OCI-LY1 (cell line): Measurements from ENCODE around the gene ILF2.
"Not testable (repeated sequence)": the region's sequence is repeated elsewhere in the genome, so short reads cannot be mapped to it uniquely, and the experiment has no call there.

ENCODE experiments used
- H2AFZ ChIP-seq: fragments of 200-600 bp; sonication (generic), shearing (Covaris generic); 2 replicates; pipeline ENCODE4 v1.6.0; 2014; ENCODE audit warnings: antibody characterized with exemption, mild to moderate bottlenecking, low read length
- H3F3A ChIP-seq: fragments of 200-600 bp; sonication (generic), shearing (Covaris generic); 2 replicates; pipeline ENCODE4 v1.6.0; 2014; ENCODE audit warnings: mild to moderate bottlenecking, antibody characterized with exemption, low read length, moderate library complexity; ENCODE audit not compliant: insufficient read depth
- H3K27ac ChIP-seq: fragments of 200-600 bp; sonication (generic); 2 replicates; pipeline ENCODE4 v1.5.1; 2014; ENCODE audit warnings: low read length, mixed run types, mild to moderate bottlenecking, low read depth; ENCODE audit not compliant: poor library complexity, severe bottlenecking
- H3K27me3 ChIP-seq: fragments of 200-600 bp; sonication (generic); 2 replicates; pipeline ENCODE4 v1.6.0; 2014; ENCODE audit warnings: antibody characterized with exemption, mild to moderate bottlenecking, low read length, moderate library complexity; ENCODE audit not compliant: insufficient read depth
- H3K36me3 ChIP-seq: fragments of 200-600 bp; sonication (generic); 2 replicates; pipeline ENCODE4 v1.6.1; 2014; ENCODE audit warnings: mild to moderate bottlenecking, antibody characterized with exemption, low read length, moderate library complexity, mixed read lengths; ENCODE audit not compliant: insufficient read depth
- H3K4me1 ChIP-seq: fragments of 200-600 bp; sonication (generic); 2 replicates; pipeline ENCODE4 v1.5.1; 2014; ENCODE audit warnings: mild to moderate bottlenecking, low read length, moderate library complexity; ENCODE audit not compliant: insufficient read depth, severe bottlenecking
- H3K4me2 ChIP-seq: fragments of 200-600 bp; sonication (generic), shearing (Covaris generic); 2 replicates; pipeline ENCODE4 v1.6.1; 2014; ENCODE audit warnings: low read length
- H3K4me3 ChIP-seq: fragments of 200-600 bp; sonication (generic); 2 replicates; pipeline ENCODE4 v1.5.1; 2014; ENCODE audit warnings: low read length, low read depth, mild to moderate bottlenecking, mixed read lengths; ENCODE audit not compliant: poor library complexity, severe bottlenecking
- H3K79me2 ChIP-seq: fragments of 200-600 bp; shearing (Covaris generic); 2 replicates; pipeline ENCODE4 v1.6.1; 2016; ENCODE audit warnings: mixed run types, low read length, mixed read lengths; ENCODE audit not compliant: insufficient read depth
- H3K9ac ChIP-seq: fragments of 200-600 bp; sonication (generic), shearing (Covaris generic); 2 replicates; pipeline ENCODE4 v1.6.1; 2014; ENCODE audit warnings: mild to moderate bottlenecking, low read length, mixed read lengths
- H3K9me2 ChIP-seq: fragments of 200-600 bp; sonication (generic), shearing (Covaris generic); 2 replicates; pipeline ENCODE4 v1.6.1; 2014; ENCODE audit warnings: low read depth, mild to moderate bottlenecking, low read length, mixed read lengths
- H3K9me3 ChIP-seq: fragments of 200-600 bp; shearing (Covaris generic); 2 replicates; pipeline ENCODE4 v1.6.1; 2014; ENCODE audit warnings: low read length, mixed read lengths
- H4K20me1 ChIP-seq: fragments of 200-600 bp; sonication (generic), shearing (Covaris generic); 2 replicates; pipeline ENCODE4 v1.6.0; 2016; ENCODE audit warnings: mild to moderate bottlenecking, low read length; ENCODE audit not compliant: insufficient read depth
- CTCF ChIP-seq: fragments of 200-600 bp; sonication (generic), shearing (Covaris generic); IDR thresholded peaks from 2 replicates; pipeline ENCODE4 v1.5.1; 2017; ENCODE audit warnings: mild to moderate bottlenecking, antibody characterized with exemption, low read length, moderate library complexity, mixed read lengths
- EZH2 ChIP-seq: fragments of 200-600 bp; sonication (generic), shearing (Covaris generic); IDR thresholded peaks from 2 replicates; pipeline ENCODE4 v1.8.0; 2017; ENCODE audit warnings: borderline replicate concordance, mixed run types, mild to moderate bottlenecking, antibody characterized with exemption, low read length, moderate library complexity, mixed read lengths

ILF2 gene

GRCh38 chr1:153642161-153642560, 28.6 kb downstream of the ILF2 start:
- no peaks in the 10 kb centered on the region for H3K9me2 ChIP-seq
- no peaks in the 10 kb centered on the region for H3K4me1 ChIP-seq
- no peak overlapping the region for H2AFZ ChIP-seq
- peaks cover 100% of the 10 kb centered on the region for H3K36me3 ChIP-seq
- no peak overlapping the region for H3K4me2 ChIP-seq
- H3F3A ChIP-seq: no peaks in the 10 kb centered on the region
- H3K9me3 ChIP-seq: no peaks in the 10 kb centered on the region
- no peak overlapping the region for H3K9ac ChIP-seq
- H3K79me2 ChIP-seq: no peaks in the 10 kb centered on the region
- no peak overlapping the region for H3K4me3 ChIP-seq
- H3K27ac ChIP-seq: no peak overlapping the region
- H4K20me1 ChIP-seq: no peaks in the 10 kb centered on the region
- TF ChIP-seq CTCF (no peak), EZH2 (no peak)
- H3K27me3 ChIP-seq: no peaks in the 10 kb centered on the region

DNA sequence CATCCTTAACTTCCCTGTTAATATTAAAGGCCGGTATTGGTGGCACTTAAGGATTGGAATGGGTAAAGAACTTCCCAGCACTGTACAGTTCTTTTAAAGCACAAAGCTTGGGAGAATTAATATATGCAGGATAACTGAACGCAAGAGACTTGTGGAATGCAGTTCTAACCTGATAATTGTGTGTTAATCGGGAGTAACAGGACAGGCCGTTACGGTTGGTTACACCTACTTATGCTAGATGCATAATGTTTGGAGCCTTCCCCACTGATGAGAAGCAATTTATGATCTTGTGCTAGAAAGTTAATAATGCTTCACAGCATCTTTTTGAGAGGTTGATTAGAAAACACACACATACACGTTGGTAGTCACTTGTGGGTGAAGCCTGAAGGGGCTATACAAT, 29.9 kb downstream of the ILF2 start:
- TF ChIP-seq EZH2 (no peak), CTCF (no peak)
- H3K4me2 ChIP-seq: no peak overlapping the region
- H3K9ac ChIP-seq: no peak overlapping the region
- H4K20me1 ChIP-seq: no peaks in the 10 kb centered on the region
- no peaks in the 10 kb centered on the region for H3K9me2 ChIP-seq
- no peak overlapping the region for H3K27ac ChIP-seq
- H3K79me2 ChIP-seq: no peaks in the 10 kb centered on the region; the same call in 1 of the 2 replicates
- no peaks in the 10 kb centered on the region for H3K9me3 ChIP-seq
- H3K36me3 ChIP-seq: peaks cover 100% of the 10 kb centered on the region
- no peak overlapping the region for H3K4me3 ChIP-seq
- no peaks in the 10 kb centered on the region for H3F3A ChIP-seq
- peaks cover 3% of the 10 kb centered on the region for H3K4me1 ChIP-seq
- no peak overlapping the region for H2AFZ ChIP-seq
- no peaks in the 10 kb centered on the region for H3K27me3 ChIP-seq

DNA sequence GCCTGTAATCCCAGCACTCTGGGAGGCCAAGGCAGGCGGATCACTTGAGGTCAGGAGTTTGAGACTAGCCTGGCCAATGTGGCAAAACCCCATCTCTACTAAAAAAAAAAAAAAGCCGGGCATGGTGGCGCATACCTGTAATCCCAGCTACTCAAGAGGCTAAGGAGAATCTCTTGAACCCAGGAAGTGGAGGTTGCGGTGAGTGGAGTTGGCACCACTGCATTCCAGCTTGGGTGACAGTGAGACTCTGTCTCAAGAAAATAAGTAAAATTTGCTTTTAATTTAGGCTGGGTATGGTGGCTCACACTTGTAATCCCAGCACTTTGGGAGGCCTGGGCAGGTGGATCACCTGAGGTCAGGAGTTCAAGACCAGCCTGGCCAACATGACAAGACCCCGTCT, 30.6 kb downstream of the ILF2 start:
- not testable (repeated sequence) for H3K4me1 ChIP-seq, H2AFZ ChIP-seq, H3K9me2 ChIP-seq, H3K4me2 ChIP-seq, H3K27ac ChIP-seq, H3K79me2 ChIP-seq, H4K20me1 ChIP-seq, H3K9me3 ChIP-seq, H3F3A ChIP-seq, H3K4me3 ChIP-seq, H3K9ac ChIP-seq, H3K27me3 ChIP-seq
- H3K36me3 ChIP-seq: peaks cover 94% of the 10 kb centered on the region

- no peak overlapping the region for H3K9ac ChIP-seq
- H4K20me1 ChIP-seq: no peaks in the 10 kb centered on the region
- H3K4me1 ChIP-seq: peaks cover 10% of the 10 kb centered on the region
- H3K9me3 ChIP-seq: no peaks in the 10 kb centered on the region
- TF ChIP-seq EZH2 (no peak), CTCF (no peak)
- H3K27me3 ChIP-seq: no peaks in the 10 kb centered on the region
- H2AFZ ChIP-seq: no peak overlapping the region
- H3K36me3 ChIP-seq: peaks cover 85% of the 10 kb centered on the region
- no peak overlapping the region for H3K4me2 ChIP-seq
- H3K4me3 ChIP-seq: no peak overlapping the region
- no peak overlapping the region for H3K27ac ChIP-seq
- H3K9me2 ChIP-seq: no peaks in the 10 kb centered on the region
- H3F3A ChIP-seq: no peaks in the 10 kb centered on the region
- peaks cover 6% of the 10 kb centered on the region; the same call in 1 of the 2 replicates for H3K79me2 ChIP-seq
Measured at GRCh38 chr1:153639280-153639679, 31.5 kb downstream of the ILF2 start.
